Measurements from ENCODE around the gene GALT.

Gene GALT

DNA sequence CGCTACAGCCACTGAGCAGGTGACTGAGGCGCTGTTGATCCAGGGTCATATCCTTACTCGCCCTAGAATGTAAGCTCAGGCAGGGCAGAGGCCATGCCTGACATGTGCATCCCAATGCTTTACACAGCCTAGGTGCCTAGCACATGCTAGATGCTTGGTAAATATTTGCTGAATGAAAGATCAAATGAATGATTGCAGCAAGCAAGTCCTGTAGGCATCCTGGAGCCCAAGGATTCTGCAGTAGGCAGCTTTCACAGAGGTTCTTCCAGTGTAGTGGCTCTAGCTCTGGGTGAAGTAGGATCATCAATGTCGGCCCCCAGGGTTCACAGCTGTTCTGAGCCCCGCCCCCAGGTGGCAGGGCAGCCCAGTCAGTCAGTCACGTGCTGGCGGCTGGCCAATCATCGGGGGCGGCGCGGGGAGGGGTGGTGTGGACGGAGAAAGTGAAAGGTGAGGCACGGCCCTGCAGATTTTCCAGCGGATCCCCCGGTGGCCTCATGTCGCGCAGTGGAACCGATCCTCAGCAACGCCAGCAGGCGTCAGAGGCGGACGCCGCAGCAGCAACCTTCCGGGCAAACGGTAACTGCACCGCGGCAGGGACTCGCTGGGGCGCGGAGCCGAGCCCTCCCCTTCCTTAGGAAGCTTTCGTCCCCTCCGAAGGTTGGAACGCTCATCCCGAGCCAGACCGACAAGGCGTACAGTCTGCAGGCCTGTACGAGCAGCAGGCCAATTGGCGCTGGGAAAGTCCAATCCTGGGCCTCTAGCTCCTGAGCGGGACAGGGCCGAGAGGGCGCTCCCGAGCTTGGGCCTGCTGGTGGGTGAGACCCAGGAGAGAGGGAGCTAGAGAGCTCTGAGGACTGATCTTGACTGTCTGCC lies at the start of gene GALT:
TSS of gene GALT (plus strand) at position 465 of the 873 bp plus-strand sequence. CDS start at position 495, 30 bp downstream.
- peak; percentile 94 to 95 for DNase-seq (ENCODE audit: low read depth in 1 of 2, low spot score in 1 of 2)

- no peak for DNase-seq (ENCODE audit: low read depth in 1 of 2, low spot score in 1 of 2)
These were observed 46.9 kb upstream of the GALT start for GRCh38 chr9:34599546-34599945.

GRCh38 chr9:34600908-34601307 lies 45.6 kb upstream of the GALT start:
- DNase-seq (ENCODE audit: low read depth in 1 of 2, low spot score in 1 of 2): no peak

GRCh38 chr9:34601937-34602573 lies 44.4 kb upstream of the GALT start:
- DNase-seq (ENCODE audit: low read depth in 1 of 2, low spot score in 1 of 2): no peak

DNA sequence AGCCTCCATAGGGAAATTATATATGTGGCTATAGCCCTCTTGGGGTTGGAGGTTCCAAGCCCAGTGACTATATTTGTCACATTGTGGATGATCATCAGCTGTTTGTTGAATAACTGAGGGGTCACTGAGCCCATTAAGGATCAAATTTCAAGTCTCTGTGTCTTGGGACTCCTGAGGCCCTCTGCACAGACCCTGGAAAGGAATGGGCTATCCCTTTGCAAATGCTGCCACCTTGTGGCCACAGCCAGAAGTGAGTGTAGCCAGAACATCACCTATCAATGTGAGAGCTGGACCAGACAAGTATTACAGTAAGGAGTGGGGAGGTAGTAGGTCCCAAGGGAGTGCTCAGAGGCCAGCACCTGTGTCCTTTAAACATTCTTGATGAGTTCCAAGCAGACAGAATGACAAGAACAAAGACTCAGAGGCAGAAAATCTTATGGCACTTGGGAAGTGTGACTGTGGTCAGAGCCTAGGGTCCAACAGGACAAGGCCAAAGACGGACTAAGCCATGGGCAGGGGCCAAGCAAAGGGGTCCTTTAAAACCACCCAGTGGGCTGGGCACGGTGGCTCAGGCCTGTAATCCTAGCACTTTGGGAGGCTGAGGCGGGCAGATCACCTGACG lies 42.8 kb upstream of the GALT start:
- DNase-seq (ENCODE audit: low read depth in 1 of 2, low spot score in 1 of 2): peak; percentile 67 to 77

DNA sequence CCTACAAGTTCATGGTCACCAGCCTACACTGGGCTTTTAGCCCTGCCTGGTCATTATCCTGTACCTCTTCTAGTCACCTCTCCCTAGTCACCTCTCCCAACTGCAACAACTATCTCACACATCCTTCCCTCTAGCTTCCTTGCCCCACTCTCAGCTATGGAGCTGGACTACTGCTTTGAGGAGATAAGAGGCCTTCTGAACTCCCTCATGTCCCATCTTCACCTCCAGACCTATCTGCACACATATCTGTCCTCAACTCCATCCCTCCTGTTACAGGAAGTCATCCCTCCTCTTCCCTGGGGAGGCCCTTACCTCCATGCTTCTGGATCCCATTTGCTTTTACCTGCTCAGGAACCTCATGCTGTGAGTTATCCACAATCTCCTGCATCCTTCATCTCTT lies 40.3 kb upstream of the GALT start:
- no peak for DNase-seq (ENCODE audit: low read depth in 1 of 2, low spot score in 1 of 2)

DNA sequence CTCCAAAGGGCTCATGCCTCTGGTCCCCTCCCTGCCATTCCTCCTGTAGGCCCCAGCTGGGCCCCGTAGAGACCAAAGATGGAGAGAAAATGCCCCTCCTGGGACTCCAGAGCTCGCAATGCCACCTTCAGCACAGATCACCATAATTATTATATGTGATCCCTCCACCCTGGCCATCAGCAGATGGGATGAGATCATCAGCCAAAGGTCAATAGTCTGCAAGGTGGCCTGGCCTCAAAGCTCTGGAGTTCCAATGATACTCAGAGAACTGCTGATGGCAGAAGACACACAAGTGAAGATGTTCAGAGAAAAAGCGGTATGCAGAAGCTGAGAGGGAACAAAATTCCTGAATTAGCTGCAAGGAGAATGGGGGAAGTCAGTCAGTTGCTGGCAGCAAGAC lies 39.6 kb upstream of the GALT start:
- no peak for DNase-seq (ENCODE audit: low read depth in 1 of 2, low spot score in 1 of 2)

GRCh38 chr9:34607331-34607730 lies 39.1 kb upstream of the GALT start:
- DNase-seq (ENCODE audit: low read depth in 1 of 2, low spot score in 1 of 2): no peak

DNA sequence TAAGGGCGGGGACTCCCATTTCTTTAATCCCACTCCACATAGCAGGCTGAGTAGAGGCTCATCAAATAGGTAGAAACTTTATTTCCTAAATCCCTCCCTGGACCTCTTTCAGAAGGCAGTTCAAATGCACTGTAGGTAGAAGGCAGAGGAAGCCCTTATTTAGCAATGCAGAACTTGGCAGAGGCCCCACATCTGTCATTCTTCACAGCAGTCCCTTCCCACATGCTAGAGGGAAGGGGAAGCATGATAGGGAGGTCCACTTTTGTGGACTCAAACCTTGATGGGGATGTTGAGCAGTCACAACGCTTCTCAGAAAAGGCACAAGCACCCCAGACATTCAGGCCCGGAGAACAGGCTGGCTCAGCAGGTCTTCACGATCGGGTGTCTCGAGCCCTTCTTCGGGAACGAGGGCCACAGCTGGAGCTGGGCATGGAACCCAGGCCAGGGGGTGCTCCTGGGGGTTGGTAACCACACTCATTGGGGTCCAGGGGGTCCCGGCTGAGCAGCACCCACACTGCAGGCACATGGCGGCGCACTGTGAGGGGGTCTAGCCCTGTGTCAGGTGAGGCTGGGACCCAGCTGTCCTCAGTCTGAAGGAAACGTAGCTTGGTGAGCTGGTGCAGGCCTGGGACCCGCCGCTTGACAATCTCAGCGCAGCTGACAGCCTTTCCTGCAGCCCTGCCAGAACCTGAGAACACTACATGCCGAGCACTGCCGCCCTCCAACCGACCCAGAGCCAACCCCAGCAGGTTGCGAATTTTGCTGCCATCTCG lies 35.9 kb upstream of the GALT start:
- no peak for DNase-seq (ENCODE audit: low read depth in 1 of 2, low spot score in 1 of 2)

- DNase-seq (ENCODE audit: low read depth in 1 of 2, low spot score in 1 of 2): no peak
These were observed 35.1 kb upstream of the GALT start for GRCh38 chr9:34611251-34611810.

DNA sequence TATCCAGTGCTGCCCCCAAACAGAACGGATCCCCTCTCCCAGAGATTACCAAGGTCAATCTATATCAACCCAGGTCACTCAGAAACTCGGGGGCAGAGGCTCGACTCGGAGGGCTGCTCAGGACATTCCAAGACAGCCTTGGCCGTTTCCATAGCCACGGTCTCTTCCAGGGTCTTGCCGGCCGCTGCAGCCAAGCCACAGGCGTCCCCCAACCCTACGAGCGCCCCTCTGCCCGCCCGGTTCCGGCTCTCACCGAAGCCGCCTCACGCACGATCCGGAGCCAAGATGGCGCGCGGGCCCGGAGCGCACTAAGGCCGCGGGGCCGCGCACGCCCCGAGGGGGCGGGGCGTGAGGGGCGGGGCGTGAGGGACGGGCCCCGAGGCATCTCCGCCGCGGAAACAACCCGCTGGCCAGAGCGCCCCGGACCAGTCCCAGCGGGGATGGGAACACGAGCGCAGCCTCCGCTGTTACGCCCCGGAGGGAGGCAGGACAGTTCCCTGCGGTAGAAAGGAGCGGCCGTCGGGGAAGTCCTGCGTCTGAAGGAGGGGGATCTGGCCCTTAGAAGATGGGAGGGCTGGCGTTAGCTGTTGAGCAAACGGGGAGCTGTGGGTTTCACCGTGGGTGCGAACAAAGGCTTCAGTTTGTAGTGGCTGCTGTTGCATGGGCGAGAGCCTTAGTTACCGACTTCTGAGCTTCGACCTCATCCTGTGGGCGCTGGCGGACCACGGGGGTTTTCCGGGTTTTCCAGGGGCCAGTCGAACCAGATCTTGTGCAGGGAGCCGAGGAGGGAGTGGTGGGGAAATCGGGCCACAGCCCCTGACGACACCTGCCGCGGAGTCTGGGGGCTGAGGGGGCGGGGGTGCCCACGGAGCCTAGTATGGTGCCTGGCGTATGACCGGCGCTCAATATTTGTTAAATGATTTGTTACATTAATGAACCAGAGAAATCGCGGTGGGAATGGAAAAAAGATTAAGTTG lies 34.4 kb upstream of the GALT start, which contains the start of gene RPP25L:
TSS of gene RPP25L (minus strand) at position 287 of the 977 bp plus-strand sequence. CDS start 801 bp downstream, outside the sequence.
- DNase-seq (ENCODE audit: low read depth in 1 of 2, low spot score in 1 of 2): peak; percentile 70 to 77

DNA sequence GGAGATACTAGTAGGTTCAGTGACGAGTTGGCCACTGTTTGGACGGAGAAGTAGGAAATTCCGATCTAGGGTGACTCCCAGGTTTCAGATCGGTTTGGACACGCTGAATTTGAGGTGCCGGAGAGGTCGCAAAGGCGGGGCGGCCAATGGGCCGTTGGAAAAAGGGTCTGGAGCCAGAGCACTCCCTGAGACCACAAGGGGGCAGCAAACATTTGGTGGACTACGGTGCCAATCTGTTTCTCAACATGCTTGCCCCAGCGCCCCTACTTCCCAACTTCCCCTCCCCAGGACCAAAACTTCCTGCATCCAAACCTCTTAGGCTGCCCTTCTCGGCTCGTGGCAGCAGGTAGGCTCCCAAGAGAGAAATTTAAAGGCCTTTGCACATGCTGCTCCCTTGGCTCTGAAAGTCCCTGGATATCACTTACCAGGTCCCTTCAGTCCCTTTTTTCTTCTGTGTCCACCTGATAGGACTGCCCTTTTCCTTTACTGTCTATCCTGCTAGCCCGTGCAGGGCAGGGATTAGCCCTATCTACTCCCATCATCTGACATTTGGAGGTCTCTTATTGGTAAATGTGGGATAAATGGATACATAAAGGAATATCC lies 33.6 kb upstream of the GALT start:
- peak; percentile 38 to 54 for DNase-seq (ENCODE audit: low read depth in 1 of 2, low spot score in 1 of 2)

DNA sequence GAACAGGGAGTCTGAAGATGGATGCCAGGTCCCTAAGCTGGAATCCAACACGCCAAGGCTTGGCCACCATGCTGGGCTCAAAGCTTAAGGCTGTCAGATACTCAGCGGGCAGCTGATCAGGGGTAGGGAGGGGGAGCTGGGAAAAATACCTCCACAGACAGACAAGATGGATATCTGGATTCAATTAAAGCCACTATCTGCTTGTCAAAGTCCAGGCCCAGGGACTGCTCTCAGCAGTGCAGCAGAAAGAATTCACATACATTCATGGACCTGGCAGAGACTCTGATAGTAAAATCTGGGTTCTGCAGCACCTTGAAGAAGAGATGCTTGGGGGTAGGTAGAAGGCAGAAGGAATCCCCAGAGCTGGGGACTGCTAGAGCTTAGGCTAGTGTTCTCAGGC lies 31.3 kb upstream of the GALT start:
- DNase-seq (ENCODE audit: low read depth in 1 of 2, low spot score in 1 of 2): no peak

DNA sequence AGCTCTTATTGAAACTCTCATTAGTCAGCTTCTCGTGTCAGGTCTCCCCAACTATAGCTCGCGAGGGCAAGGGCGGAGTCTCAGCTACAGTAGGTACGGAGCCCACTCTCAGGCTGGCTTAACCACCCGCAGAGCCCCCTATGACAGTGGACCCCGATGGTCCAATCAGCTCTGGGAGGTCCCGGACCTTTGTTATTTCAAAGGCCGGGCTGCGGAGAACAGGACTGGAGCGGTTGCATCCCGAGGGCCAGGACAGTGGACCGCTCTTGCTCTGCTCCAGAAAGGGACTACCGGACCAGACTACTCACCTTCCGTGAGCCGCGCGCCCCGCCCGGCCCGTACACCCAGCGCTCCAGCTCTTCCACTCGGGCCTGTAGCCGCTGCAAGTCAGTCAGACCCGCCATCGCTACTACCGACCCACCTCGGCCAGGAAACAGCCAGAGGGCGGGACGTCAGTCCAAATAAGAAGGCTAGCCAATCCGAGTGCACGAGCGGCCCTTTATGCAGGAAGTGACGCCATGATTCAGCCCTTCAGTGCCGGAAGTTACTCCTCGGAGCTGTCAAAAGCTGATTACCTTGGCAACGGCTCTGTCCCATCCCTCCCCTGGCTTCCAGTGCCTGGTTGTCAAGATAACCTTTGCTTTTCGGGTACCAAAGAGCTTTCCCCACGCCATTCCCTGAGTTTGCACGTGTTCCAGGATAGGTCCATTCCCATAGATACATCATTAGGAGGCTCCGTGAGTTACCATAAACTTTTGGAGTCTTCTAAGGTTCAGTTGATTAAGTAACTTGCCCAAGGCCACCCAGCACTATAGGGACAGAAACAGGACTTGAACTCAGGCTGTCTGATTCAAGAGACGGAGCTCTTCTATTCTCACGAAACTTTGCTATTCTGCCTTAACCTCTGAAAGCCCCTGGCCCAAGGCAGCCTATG lies 26.1 kb upstream of the GALT start, which contains the start of gene DCTN3:
TSS of gene DCTN3 (minus strand) at position 435 of the 934 bp plus-strand sequence. CDS start at position 404, 31 bp downstream.
- DNase-seq (ENCODE audit: low read depth in 1 of 2, low spot score in 1 of 2): peak; percentile 71 to 92

DNA sequence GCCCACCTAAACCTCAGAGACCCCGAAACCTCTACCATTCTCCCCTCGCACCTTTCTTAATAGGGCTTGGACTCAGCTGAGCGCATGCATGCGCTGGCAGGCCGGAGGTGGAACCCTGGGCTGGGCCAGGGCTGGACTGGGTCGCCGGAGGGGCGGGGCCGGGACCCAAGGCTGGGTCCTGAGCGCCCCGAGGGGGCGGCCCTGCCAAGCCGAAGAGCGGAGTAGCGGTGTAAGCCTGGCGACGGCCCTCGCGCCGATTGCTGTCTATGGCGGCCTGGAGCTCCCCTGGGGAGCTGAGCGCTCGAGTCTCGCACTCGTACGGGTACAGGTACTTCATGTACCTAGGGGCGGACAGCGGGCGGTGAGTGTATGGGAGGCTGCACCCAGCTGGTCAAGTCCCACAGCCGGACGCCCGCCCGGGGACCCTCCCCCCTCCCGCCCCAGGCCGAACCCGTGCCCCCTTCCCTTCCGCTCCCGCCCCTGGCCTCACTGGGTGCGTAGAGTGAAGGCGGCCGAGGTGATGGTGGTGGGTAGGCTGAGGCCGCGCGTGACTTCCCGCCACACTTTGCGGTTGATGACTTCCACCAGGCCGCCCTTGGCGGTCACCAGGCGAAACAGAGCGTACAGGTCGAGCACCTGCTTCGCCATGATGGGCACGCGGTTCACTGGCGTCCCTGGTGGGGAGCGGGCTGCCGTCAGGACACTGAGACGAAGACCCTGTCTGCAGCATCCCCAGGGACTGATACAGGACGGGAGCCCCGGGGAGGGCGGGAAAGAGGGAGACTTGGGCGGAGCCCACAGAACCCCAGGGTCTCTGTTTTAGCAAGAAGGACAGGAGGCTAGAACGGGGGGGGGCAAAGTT lies 22.9 kb upstream of the GALT start:
- no peak for DNase-seq (ENCODE audit: low read depth in 1 of 2, low spot score in 1 of 2)

- DNase-seq (ENCODE audit: low read depth in 1 of 2, low spot score in 1 of 2): no peak
These were observed 21.8 kb upstream of the GALT start for GRCh38 chr9:34624475-34625185.

DNA sequence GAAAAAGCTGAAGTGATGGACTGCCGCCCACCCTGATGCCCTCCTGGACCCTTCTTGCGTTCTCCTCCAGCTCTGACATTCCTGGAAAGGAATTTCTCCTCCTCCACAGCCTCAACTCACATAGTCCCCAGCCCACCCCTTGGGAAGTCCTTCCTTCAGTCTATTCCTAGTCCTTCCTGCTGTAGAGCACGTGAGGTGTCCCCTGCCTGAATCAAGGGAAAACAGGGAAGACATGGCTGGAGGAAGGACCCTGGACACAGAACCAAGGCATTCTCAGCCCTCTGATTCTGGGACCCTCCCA lies 21.3 kb upstream of the GALT start:
- DNase-seq (ENCODE audit: low read depth in 1 of 2, low spot score in 1 of 2): no peak

All from activated CD4-positive, alpha-beta T cell treated with anti-CD3 and anti-CD28 coated beads, Interleukin-2, amount 50 U/mL, for 24 hours (primary cell).